Fibroblast of skin of right biceps (primary cell): Measurements from ENCODE around the gene CCDC9.
"Not testable (repeated sequence)": the region's sequence is repeated elsewhere in the genome, so short reads cannot be mapped to it uniquely, and the experiment has no call there.

Experiments
- DNase-seq: peaks from one replicate; pipeline ENCODE4 v3.0.0-alpha.2; 2013

Gene CCDC9

DNA sequence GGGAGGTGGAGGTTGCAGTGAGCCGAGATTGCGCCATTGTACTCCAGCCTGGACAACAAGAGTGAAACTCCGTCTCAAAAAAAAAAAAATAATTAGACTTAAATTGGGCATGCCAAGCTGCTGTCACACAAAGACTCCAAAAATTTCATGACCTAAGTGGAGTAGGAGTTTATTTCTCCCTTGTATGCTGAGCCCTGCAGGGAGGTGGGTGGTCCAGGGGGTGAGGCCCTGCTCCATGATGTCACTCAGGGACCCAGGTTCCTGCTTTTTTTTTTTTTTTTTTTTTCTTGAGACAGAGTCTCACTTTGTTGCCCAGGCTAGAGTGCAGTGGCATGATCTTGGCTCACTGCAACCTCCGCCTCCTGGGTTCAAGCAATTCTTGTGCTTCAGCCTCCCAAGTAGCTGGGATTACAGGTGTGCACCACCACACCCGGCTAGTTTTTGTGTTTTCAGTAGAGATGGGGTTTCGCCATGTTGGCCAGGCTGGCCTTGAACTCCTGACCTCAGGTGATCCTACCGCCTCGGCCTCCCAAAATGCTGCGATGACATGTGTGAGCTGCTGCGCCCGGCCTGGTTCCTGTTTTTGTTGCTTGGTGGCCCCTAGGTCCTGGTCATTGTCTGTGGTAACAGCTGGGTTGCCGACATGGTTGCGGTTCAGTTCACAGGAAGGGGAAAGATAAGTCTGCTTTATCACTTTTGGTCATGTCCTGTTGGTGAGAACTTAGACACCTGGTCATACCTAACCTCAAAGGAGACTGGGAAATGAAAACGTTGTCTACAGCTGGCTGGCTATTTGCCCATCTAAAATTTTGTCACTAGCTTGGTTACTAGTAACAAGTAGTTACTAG, 5.8 kb downstream of the CCDC9 start:
- not testable (repeated sequence) for DNase-seq

- DNase-seq, result no peak
Measured at GRCh38 chr19:47264629-47265028, 8.3 kb downstream of the CCDC9 start.

GRCh38 chr19:47266401-47266941, 10.1 kb downstream of the CCDC9 start:
- no peak for DNase-seq

GRCh38 chr19:47267350-47267759, 11.0 kb downstream of the CCDC9 start:
- no peak for DNase-seq

- DNase-seq, result no peak
Measured at GRCh38 chr19:47268028-47268427, 11.7 kb downstream of the CCDC9 start.

- no peak for DNase-seq
Measured at GRCh38 chr19:47269596-47269995, 13.3 kb downstream of the CCDC9 start.

GRCh38 chr19:47270408-47270807, 14.1 kb downstream of the CCDC9 start:
- no peak for DNase-seq

DNA sequence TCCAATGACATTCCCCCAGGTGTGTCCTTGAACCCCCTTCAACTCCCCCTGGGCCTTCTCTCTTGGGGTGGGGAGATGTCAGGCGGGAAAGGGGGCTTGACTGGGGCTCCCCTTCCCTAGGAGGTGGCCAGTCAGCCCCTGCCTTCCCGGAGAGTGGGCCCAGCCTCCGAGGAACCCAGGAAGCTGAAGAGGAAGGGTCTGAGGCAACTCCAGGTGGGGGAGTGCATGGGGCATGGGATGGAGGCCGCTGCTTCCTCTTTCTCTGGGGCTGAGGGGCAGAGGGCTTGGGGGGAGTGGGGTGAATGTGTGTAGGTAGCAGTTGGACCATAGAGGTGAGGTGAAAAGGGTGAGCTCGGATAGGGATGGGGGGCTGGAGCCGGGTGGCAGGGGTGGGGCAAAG, 15.6 kb downstream of the CCDC9 start:
- DNase-seq, result no peak

GRCh38 chr19:47272448-47273312, 16.4 kb downstream of the CCDC9 start:
- no peak for DNase-seq

GRCh38 chr19:47273313-47274070, 17.2 kb downstream of the CCDC9 start:
- DNase-seq, result peak; percentile 95

DNA sequence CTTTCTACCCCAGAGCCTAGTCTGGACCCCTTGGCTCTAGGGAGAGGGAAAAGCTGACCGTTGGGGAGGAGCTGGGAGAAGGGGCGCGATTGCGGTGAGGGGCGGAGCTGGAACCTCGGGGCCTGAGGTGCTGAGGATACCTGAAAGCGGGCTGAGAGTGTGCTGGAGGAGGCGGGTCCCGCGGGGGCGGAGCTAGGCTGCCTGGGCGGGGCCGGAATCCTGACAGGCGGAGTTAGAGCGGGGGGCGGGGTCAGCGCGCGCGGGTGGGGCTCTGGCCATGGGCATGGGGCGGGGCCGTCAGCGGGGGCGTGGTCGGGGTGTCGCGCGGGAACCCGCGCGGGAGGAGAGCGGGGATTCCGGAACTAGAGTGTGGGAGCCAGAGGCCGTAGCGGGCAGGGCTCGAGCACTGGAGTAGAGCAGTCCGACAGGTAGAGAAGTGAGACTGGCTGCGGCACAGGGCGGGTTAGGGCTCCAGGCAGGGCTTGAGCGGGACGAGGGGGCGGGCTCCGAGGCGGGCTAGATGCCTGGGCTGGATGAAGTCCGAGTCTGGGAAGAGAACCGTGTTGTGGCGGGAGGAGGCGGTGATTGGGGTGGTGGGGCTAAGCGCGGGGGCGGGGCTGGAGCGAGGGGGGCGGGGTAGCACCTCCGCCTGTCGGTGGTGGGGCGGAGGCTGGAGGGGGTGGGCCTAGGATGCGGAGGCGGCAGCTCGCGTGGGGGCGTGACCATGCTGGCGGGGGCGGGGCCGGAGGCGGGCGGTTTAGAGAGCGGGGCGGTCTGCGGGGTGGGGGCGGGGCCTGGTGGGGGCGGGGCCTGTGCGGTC, 18.0 kb downstream of the CCDC9 start, which contains the start of gene INAFM1:
Gene INAFM1 (plus strand): TSS at position 815 of the 820 bp plus-strand sequence. CDS start 35 bp downstream, outside the sequence.
- peak; percentile 93 for DNase-seq

GRCh38 chr19:47274891-47275761, 18.8 kb downstream of the CCDC9 start:
- peak; percentile 33 for DNase-seq

- peak; percentile 59 for DNase-seq
Measured at GRCh38 chr19:47275791-47276461, 19.6 kb downstream of the CCDC9 start.

DNA sequence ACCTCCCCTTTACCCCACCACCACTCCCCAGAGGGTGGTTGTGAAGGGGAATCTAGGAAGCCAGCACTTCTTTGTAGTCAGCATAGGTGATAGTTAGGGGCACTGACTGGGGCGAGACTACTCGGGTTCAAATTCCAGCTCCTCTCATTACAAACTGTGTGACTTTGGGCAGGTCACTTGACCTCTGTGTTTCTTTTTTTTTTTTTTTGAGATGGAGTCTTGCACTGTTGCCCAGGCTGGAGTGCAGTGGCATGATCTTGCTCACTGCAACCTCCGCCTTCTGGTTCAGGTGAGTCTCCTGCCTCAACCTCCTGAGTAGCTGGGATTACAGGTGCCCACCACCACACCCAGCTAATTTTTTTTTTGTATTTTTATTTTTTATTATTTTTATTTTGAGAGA, 20.2 kb downstream of the CCDC9 start:
- not testable (repeated sequence) for DNase-seq

DNA sequence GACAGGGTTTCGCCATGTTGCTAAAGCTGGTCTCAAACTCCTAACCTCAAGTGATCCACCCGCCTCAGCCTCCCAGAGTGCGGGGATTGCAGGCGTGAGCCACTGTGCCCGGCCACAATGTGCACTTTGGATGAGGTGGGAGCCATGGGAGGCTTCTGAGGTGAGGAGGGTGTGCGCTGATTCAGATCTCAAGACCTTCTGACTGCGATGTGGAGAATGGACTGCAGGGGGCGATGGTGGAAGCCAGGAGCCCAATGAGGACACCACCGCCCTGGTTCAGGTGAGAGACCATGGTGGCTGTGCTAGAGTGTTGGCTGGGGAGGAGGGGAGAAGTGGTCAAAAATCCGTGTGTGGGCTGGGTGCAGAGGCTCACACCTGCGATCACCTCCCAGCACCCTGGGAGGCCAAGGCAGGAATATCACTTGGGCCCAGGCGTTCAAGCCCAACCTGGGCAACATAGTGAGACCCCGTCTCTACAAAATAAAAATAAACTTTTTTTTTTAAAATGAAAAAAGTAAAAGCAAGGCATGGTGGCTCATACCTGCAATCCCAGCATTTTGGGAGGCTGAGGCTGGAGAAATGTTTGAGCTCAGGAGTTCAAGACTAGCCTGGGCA, 24.0 kb downstream of the CCDC9 start:
- DNase-seq, result peak; percentile 32

GRCh38 chr19:47283405-47284059, 27.2 kb downstream of the CCDC9 start:
- no peak for DNase-seq

GRCh38 chr19:47284324-47284899, 28.1 kb downstream of the CCDC9 start:
- peak; percentile 61 for DNase-seq

DNA sequence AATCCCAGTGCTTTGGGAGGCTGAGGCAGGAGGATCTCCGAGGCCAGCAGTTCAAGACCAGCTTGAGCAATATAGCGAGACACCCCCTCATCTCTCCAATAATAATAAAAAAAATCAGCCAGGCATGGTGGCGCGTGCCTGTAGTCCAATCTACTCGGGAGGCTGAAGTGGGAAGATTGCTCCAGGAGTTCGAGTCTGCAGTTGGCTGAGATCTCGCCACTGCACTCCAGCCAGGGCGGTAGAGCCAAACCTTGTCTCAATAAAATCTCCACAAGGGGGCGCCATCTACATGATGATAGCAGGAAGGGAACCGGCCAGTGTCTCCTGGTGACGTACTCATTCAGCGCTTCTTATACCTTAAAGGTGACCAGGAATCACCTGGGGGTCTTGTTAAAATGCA, 39.7 kb downstream of the CCDC9 start:
- DNase-seq, result peak; percentile 72

DNA sequence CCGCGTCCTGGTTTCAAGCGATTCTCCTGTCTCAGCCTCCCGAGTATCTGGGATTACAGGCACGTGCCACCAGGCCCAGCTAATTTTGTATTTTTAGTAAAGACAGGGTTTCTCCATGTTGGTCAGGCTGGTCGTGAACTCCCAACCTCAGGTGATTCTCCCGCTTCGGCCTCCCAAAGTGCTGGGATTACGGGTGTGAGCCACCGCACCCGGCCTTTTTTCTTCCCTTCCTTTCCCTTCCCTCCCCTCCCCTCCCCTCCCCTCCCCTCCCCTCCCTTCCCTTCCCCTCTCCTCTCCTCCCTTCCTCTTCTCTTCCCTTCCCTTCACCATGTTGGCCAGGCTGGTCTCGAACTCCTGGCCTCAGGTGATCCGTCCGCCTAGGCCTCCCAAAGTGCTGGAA, 44.5 kb downstream of the CCDC9 start:
- not testable (repeated sequence) for DNase-seq
